Activated naive CD4-positive, alpha-beta T cell treated with anti-CD3 and anti-CD28 coated beads, Interleukin-2, amount 50 U/mL, for 24 hours (primary cell): ENCODE results near the gene PCDHA8.
"Not testable (repeated sequence)": the region's sequence is repeated elsewhere in the genome, so short reads cannot be mapped to it uniquely, and the experiment has no call there.

ENCODE experiments used
- H3K27ac Mint-ChIP-seq: one replicate; pipeline ENCODE4 v1.8.0; 2021; ENCODE audit warnings: mild to moderate bottlenecking, mixed read lengths
- H3K27me3 Mint-ChIP-seq: one replicate; pipeline ENCODE4 v1.8.0; 2021; ENCODE audit warnings: mixed read lengths
- H3K36me3 Mint-ChIP-seq: one replicate; pipeline ENCODE4 v1.8.0; 2021; ENCODE audit warnings: mixed read lengths
- H3K4me1 Mint-ChIP-seq: one replicate; pipeline ENCODE4 v1.8.0; 2021; ENCODE audit warnings: mixed read lengths
- H3K4me3 Mint-ChIP-seq: one replicate; pipeline ENCODE4 v1.8.0; 2021; ENCODE audit warnings: mild to moderate bottlenecking, mixed read lengths
- H3K9me3 Mint-ChIP-seq: one replicate; pipeline ENCODE4 v1.8.0; 2021; ENCODE audit warnings: mixed read lengths

Gene PCDHA8, protein sequence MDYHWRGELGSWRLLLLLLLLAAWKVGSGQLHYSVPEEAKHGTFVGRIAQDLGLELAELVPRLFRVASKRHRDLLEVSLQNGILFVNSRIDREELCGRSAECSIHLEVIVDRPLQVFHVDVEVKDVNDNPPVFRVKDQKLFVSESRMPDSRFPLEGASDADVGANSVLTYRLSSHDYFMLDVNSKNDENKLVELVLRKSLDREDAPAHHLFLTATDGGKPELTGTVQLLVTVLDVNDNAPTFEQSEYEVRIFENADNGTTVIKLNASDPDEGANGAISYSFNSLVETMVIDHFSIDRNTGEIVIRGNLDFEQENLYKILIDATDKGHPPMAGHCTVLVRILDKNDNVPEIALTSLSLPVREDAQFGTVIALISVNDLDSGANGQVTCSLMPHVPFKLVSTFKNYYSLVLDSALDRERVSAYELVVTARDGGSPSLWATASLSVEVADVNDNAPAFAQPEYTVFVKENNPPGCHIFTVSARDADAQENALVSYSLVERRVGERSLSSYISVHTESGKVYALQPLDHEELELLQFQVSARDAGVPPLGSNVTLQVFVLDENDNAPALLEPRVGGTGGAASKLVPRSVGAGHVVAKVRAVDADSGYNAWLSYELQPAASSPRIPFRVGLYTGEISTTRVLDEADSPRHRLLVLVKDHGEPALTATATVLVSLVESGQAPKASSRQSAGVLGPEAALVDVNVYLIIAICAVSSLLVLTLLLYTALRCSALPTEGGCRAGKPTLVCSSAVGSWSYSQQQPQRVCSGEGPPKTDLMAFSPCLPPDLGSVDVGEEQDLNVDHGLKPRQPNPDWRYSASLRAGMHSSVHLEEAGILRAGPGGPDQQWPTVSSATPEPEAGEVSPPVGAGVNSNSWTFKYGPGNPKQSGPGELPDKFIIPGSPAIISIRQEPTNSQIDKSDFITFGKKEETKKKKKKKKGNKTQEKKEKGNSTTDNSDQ

DNA sequence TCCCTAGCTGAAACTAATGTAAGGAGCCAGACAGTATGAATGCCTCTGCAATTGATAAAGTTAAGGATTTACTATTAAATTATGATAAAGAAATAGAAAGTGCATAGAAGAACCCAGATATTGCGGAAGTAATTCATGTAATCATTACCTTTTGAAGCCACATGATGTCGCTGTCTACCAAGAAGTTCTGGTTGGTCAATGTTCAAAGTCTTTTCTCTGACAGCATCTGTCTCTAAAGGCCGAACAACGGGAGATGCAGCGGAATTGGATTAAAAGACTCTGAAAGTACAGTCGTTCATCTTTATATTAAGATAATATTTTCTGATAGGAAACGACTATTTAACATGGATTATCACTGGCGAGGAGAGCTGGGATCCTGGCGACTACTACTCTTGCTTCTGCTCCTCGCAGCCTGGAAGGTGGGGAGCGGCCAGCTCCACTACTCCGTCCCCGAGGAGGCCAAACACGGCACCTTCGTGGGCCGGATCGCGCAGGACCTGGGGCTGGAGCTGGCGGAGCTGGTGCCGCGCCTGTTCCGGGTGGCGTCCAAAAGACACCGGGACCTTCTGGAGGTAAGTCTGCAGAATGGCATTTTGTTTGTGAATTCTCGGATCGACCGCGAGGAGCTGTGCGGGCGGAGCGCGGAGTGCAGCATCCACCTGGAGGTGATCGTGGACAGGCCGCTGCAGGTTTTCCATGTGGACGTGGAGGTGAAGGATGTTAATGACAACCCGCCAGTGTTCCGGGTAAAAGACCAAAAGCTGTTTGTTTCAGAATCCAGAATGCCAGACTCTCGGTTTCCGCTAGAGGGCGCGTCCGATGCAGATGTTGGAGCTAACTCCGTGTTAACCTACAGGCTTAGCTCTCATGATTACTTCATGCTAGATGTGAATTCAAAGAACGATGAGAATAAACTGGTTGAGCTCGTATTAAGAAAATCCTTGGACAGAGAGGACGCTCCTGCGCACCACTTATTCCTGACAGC, at the start of gene PCDHA8:
TSS of gene PCDHA8 (plus strand) at position 210 of the 985 bp plus-strand sequence. CDS start at position 345, 135 bp downstream.
- Mint-ChIP-seq H3K27ac (no peak within 1 kb of the TSS), H3K36me3 (peaks cover 6% of the 10 kb centered on the region), H3K4me3 (no peak within 1 kb of the TSS), H3K9me3 (peaks cover 10% of the 10 kb centered on the region), H3K4me1 (no peaks in the 10 kb centered on the region), H3K27me3 (peaks cover 18% of the 10 kb centered on the region)

DNA sequence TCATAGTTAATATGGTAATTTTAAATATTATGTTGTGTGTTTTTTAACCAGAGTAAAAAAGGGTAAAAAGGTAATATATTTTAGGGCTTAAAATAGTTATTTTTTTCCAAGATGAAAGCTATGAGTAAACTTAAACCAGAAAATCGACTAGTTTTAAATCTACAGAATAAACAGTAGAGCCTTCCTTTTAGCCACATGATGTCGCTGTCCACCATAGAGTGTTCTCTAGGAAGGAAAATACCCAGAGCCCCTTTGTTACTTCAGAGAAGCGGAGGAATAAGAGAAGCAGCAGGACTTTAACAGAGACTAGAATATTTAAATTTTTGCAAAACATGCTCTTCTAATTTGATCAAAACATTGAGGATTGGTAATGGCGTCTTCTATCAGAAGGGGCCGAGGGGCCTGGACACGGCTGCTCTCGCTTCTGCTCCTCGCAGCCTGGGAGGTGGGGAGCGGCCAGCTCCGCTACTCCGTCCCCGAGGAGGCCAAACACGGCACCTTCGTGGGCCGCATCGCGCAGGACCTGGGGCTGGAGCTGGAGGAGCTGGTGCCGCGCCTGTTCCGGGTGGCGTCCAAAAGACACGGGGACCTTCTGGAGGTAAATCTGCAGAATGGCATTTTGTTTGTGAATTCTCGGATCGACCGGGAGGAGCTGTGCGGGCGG, 46.3 kb upstream of the PCDHA8 start, which contains the start of gene PCDHA2:
TSS of gene PCDHA2 (plus strand) at position 258 of the 664 bp plus-strand sequence.
- peaks cover 33% of the 10 kb centered on the region for H3K27me3 Mint-ChIP-seq
- H3K9me3 Mint-ChIP-seq, result peaks cover 26% of the 10 kb centered on the region
- peaks cover 11% of the 10 kb centered on the region for H3K36me3 Mint-ChIP-seq
- H3K4me3 Mint-ChIP-seq, result no peak within 1 kb of the TSS
- H3K4me1 Mint-ChIP-seq, result no peaks in the 10 kb centered on the region
- H3K27ac Mint-ChIP-seq, result no peak within 1 kb of the TSS

DNA sequence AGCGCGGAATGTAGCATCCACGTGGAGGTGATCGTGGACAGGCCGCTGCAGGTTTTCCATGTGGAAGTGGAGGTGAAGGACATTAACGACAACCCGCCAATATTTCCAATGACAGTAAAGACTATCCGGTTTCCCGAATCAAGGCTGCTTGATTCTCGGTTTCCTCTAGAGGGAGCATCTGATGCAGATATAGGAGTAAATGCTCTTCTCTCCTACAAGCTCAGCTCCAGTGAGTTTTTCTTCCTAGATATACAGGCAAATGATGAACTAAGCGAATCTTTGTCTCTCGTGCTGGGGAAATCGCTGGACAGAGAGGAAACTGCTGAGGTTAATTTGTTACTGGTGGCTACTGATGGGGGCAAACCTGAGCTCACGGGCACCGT, 45.7 kb upstream of the PCDHA8 start:
- H3K9me3 Mint-ChIP-seq, result peaks cover 30% of the 10 kb centered on the region
- H3K27me3 Mint-ChIP-seq, result peaks cover 34% of the 10 kb centered on the region
- H3K4me3 Mint-ChIP-seq, result no peak overlapping the region
- no peak overlapping the region for H3K27ac Mint-ChIP-seq
- H3K36me3 Mint-ChIP-seq, result peaks cover 10% of the 10 kb centered on the region
- H3K4me1 Mint-ChIP-seq, result no peaks in the 10 kb centered on the region

DNA sequence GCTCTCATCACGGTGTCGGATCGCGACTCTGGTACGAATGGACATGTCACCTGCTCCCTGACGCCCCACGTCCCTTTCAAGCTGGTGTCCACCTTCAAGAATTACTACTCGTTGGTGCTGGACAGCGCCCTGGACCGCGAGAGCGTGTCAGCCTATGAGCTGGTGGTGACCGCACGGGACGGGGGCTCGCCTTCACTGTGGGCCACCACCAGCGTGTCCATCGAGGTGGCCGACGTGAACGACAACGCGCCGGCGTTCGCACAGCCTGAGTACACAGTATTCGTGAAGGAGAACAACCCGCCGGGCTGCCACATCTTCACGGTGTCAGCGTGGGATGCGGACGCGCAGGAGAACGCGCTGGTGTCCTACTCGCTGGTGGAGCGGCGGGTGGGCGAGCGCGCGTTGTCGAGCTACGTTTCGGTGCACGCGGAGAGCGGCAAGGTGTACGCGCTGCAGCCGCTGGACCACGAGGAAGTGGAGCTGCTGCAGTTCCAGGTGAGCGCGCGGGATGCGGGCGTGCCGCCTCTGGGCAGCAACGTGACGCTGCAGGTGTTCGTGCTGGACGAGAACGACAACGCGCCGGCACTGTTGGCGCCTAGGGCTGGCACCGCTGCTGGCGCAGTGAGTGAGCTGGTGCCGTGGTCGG, 44.8 kb upstream of the PCDHA8 start:
- H3K27me3 Mint-ChIP-seq, result peaks cover 32% of the 10 kb centered on the region
- H3K9me3 Mint-ChIP-seq, result peaks cover 27% of the 10 kb centered on the region
- not testable (repeated sequence) for H3K4me1 Mint-ChIP-seq, H3K27ac Mint-ChIP-seq, H3K4me3 Mint-ChIP-seq
- peaks cover 10% of the 10 kb centered on the region for H3K36me3 Mint-ChIP-seq

DNA sequence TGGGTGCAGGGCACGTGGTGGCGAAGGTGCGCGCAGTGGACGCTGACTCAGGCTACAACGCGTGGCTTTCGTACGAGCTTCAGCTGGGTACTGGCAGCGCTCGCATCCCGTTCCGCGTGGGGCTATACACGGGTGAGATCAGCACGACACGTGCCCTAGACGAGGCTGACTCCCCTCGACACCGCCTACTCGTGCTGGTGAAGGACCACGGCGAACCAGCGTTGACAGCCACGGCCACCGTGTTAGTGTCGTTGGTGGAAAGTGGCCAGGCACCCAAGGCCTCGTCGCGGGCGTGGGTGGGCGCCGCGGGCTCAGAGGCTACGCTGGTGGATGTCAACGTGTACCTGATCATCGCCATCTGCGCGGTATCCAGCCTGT, 44.3 kb upstream of the PCDHA8 start:
- Mint-ChIP-seq H3K4me1 (no peaks in the 10 kb centered on the region), H3K9me3 (peaks cover 24% of the 10 kb centered on the region), H3K27me3 (peaks cover 30% of the 10 kb centered on the region), H3K4me3 (no peak overlapping the region), H3K36me3 (peaks cover 10% of the 10 kb centered on the region), H3K27ac (no peak overlapping the region)

DNA sequence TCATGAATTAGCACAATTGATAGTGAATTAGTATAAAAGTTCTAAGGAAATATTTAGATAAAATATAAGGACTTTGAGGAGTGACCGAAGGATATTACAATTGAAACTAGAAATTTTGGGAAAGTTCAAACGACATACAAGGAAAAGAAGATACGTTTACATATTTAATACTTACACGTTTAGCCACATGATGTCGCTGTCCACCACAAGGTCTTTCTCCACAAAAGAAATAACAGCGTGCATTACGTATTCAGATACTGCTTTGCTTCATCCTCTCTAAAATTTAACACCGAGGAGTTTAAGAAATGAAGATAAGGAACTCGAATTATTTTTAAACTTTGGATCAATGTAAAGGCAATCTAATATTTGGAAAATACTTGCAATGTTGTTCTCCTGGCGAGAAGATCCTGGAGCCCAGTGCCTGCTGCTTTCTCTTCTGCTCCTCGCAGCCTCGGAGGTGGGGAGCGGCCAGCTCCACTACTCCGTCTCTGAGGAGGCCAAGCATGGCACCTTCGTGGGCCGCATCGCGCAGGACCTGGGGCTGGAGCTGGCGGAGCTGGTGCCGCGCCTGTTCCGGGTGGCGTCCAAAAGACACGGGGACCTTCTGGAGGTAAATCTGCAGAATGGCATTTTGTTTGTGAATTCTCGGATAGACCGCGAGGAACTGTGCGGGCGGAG, 40.0 kb upstream of the PCDHA8 start, which contains the start of gene PCDHA3:
TSS of gene PCDHA3 (plus strand) at position 242 of the 678 bp plus-strand sequence.
- Mint-ChIP-seq H3K9me3 (peaks cover 26% of the 10 kb centered on the region), H3K36me3 (peaks cover 15% of the 10 kb centered on the region), H3K27ac (no peak within 1 kb of the TSS), H3K27me3 (peaks cover 27% of the 10 kb centered on the region), H3K4me3 (no peak within 1 kb of the TSS), H3K4me1 (no peaks in the 10 kb centered on the region)

DNA sequence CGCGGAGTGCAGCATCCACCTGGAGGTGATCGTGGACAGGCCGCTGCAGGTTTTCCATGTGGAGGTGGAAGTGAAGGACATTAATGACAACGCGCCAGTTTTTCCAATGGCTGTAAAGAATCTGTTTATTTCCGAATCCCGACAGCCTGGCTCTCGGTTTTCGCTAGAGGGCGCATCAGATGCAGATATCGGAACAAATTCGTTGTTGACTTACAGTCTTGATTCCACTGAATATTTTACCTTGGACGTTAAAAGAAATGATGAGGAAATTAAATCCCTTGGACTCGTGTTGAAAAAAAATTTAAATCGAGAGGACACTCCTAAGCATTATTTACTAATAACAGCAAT, 39.5 kb upstream of the PCDHA8 start:
- H3K9me3 Mint-ChIP-seq, result peaks cover 26% of the 10 kb centered on the region

DNA sequence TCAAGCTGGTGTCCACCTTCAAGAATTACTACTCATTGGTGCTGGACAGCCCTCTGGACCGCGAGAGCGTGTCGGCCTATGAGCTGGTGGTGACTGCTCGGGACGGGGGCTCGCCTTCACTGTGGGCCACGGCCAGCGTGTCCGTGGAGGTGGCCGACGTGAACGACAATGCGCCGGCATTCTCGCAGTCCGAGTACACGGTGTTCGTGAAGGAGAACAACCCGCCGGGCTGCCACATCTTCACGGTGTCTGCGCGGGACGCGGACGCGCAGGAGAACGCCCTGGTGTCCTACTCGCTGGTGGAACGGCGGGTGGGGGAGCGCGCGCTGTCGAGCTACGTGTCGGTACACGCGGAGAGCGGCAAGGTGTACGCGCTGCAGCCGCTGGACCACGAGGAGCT, 38.6 kb upstream of the PCDHA8 start:
- H3K27me3 Mint-ChIP-seq, result peaks cover 33% of the 10 kb centered on the region
- H3K9me3 Mint-ChIP-seq, result peaks cover 26% of the 10 kb centered on the region
- H3K4me1 Mint-ChIP-seq, H3K27ac Mint-ChIP-seq, H3K4me3 Mint-ChIP-seq: not testable (repeated sequence)
- peaks cover 16% of the 10 kb centered on the region for H3K36me3 Mint-ChIP-seq

More for the DNA sequence above, 39.5 kb upstream of the PCDHA8 start:
- peaks cover 15% of the 10 kb centered on the region for H3K36me3 Mint-ChIP-seq
- H3K27ac Mint-ChIP-seq, result no peak overlapping the region
- H3K4me3 Mint-ChIP-seq, result no peak overlapping the region
- H3K4me1 Mint-ChIP-seq, result no peaks in the 10 kb centered on the region
- H3K27me3 Mint-ChIP-seq, result peaks cover 30% of the 10 kb centered on the region

DNA sequence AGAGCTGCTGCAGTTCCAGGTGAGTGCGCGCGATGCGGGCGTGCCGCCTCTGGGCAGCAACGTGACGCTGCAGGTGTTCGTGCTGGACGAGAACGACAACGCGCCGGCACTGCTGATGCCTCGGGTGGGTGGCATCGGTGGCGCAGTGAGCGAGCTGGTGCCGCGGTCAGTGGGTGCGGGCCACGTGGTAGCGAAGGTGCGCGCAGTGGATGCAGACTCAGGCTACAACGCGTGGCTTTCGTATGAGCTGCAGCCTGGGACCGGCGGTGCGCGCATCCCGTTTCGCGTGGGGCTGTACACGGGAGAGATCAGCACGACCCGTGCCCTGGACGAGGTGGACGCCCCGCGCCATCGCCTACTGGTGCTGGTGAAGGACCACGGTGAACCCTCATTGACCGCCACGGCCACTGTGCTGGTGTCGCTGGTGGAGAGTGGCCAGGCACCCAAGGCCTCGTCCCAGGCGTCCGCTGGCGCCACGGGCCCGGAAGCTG, 38.2 kb upstream of the PCDHA8 start:
- no peak overlapping the region for H3K4me3 Mint-ChIP-seq
- H3K36me3 Mint-ChIP-seq, result peaks cover 15% of the 10 kb centered on the region
- no peak overlapping the region for H3K27ac Mint-ChIP-seq
- H3K4me1 Mint-ChIP-seq, result no peaks in the 10 kb centered on the region
- H3K27me3 Mint-ChIP-seq, result peaks cover 34% of the 10 kb centered on the region
- H3K9me3 Mint-ChIP-seq, result peaks cover 26% of the 10 kb centered on the region

DNA sequence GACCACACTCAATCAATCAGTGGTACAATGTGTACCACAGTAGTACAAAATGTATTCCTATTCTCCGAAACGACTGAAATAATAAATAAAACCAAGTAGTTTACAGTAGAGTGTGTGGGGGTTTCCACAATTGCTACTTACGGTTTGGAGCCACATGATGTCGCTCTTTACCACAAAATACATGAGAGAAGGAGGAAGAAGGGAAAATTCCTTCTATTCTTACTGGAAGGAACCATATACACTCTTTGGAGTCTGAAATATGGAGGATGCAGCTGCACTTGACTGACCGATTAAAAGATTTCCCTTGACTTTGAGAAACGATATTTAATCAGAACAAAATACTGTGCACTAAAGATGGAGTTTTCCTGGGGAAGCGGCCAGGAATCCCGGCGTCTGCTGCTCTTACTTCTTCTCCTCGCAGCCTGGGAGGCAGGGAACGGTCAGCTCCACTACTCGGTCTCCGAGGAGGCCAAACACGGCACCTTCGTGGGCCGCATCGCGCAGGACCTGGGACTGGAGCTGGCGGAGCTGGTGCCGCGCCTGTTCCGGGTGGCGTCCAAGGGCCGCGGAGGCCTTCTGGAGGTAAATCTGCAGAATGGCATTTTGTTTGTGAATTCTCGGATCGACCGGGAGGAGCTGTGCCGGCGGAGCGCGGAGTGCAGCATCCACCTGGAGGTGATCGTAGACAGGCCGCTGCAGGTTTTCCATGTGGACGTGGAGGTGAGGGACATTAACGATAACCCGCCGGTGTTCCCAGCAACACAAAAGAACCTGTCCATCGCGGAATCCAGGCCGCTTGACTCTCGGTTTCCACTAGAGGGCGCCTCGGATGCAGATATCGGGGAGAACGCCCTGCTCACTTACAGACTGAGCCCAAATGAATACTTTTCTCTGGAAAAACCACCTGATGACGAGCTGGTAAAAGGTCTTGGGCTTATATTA, 33.9 kb upstream of the PCDHA8 start, which contains the start of gene PCDHA4:
TSS of gene PCDHA4 (plus strand) at position 235 of the 942 bp plus-strand sequence.
- Mint-ChIP-seq H3K4me1 (no peaks in the 10 kb centered on the region), H3K36me3 (peaks cover 12% of the 10 kb centered on the region), H3K4me3 (no peak within 1 kb of the TSS), H3K27ac (no peak within 1 kb of the TSS), H3K9me3 (peaks cover 20% of the 10 kb centered on the region), H3K27me3 (peaks cover 27% of the 10 kb centered on the region)

DNA sequence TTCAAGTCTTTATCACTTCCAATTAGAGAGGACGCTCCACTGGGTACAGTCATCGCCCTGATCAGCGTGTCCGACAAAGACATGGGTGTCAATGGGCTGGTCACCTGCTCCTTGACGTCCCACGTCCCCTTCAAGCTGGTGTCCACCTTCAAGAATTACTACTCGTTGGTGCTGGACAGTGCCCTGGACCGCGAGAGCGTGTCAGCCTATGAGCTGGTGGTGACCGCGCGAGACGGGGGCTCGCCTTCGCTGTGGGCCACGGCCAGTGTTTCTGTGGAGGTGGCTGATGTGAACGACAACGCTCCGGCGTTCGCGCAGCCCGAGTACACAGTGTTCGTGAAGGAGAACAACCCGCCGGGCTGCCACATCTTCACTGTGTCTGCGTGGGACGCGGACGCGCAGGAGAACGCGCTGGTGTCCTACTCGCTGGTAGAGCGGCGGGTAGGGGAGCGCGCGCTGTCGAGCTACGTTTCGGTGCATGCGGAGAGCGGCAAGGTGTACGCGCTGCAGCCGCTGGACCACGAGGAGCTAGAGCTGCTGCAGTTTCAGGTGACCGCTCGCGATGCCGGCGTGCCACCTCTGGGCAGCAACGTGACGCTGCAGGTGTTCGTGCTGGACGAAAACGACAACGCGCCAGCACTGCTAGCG, 32.6 kb upstream of the PCDHA8 start:
- peaks cover 32% of the 10 kb centered on the region for H3K27me3 Mint-ChIP-seq
- H3K27ac Mint-ChIP-seq, H3K4me1 Mint-ChIP-seq, H3K4me3 Mint-ChIP-seq: not testable (repeated sequence)
- H3K9me3 Mint-ChIP-seq, result peaks cover 30% of the 10 kb centered on the region
- peaks cover 15% of the 10 kb centered on the region for H3K36me3 Mint-ChIP-seq

DNA sequence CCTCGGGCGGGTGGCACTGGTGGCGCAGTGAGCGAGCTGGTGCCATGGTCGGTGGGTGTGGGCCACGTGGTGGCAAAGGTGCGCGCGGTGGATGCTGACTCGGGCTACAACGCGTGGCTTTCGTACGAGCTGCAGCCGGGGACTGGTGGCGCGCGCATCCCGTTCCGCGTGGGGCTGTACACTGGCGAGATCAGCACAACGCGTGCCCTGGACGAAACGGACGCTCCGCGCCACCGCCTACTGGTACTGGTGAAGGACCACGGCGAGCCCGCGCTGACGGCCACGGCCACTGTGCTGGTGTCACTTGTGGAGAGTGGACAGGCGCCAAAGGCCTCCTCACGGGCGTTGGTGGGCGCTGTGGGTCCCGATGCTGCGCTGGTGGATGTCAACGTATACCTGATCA, 32.1 kb upstream of the PCDHA8 start:
- H3K36me3 Mint-ChIP-seq, result peaks cover 14% of the 10 kb centered on the region

More for the DNA sequence above, 32.1 kb upstream of the PCDHA8 start:
- Mint-ChIP-seq H3K27me3 (peaks cover 28% of the 10 kb centered on the region), H3K4me3 (no peak overlapping the region), H3K9me3 (peaks cover 25% of the 10 kb centered on the region), H3K4me1 (no peaks in the 10 kb centered on the region), H3K27ac (no peak overlapping the region)
